Peyer's patch (tissue), 4 donors: ENCODE results near the gene SGPP2.

ENCODE experiments used
- CTCF ChIP-seq, 6 experiments: fragments of 450-650 bp in 4 of 6; fragments of 200-600 bp in 2 of 6; sonication (generic) in 1 of 6; IDR thresholded peaks; one replicate each; pipeline ENCODE4 v1.5.1; 2017 to 2019; ENCODE audit warnings: antibody characterized with exemption in 6 of 6, mild to moderate bottlenecking in 3 of 6, moderate library complexity in 1 of 6
- POLR2A ChIP-seq, 2 donors: fragments of 450-650 bp; IDR thresholded peaks; one replicate each; pipeline ENCODE4 v1.5.1; 2017; ENCODE audit warnings: antibody characterized with exemption in 2 of 2, mild to moderate bottlenecking in 2 of 2, moderate library complexity in 2 of 2

GRCh38 chr2:222591661-222592060, 167.3 kb downstream of the SGPP2 start:
- TF ChIP-seq CTCF (IDR thresholded peaks at IDR 0.05) (no peak), POLR2A (IDR thresholded peaks at IDR 0.05) (no peak)
